Spleen (tissue), 7 donors: ENCODE results near the gene GBA3.

ENCODE experiments used
- CTCF ChIP-seq, 11 experiments: fragments of 200-600 bp in 7 of 11; fragments of 450-650 bp in 4 of 11; sonication (generic) in 4 of 11; IDR thresholded peaks in 8 of 11; conservative IDR thresholded peaks in 3 of 11; 1 replicate in 7 of 11; 2 replicates in 4 of 11; pipeline versions ENCODE4 v1.4.0 to v1.8.0; 2016 to 2021; ENCODE audit warnings: antibody characterized with exemption in 11 of 11, inconsistent platforms in 4 of 11, mild to moderate bottlenecking in 1 of 11
- POLR2A ChIP-seq, 3 donors: fragments of 450-650 bp; IDR thresholded peaks; one replicate each; pipeline ENCODE4 v1.5.1; 2017; ENCODE audit warnings: antibody characterized with exemption in 3 of 3, mild to moderate bottlenecking in 1 of 3
- donor health status: DM: no; HTN: no; CAD: no; lungs with moderate emphysema.
- donor health status: DM: no; HTN: no; CAD: no.
- donor health status: DM: no; HTN: no; CAD: no.

- TF ChIP-seq CTCF (IDR thresholded peaks at IDR 0.05 in 8 of 11, conservative IDR thresholded peaks at IDR 0.05 in 3 of 11) (no peak), POLR2A (IDR thresholded peaks at IDR 0.05) (no peak)
Observed at GRCh38 chr4:22653752-22654151, 39.0 kb upstream of the GBA3 start.
